ENCODE results near the gene USP32.

DNA sequence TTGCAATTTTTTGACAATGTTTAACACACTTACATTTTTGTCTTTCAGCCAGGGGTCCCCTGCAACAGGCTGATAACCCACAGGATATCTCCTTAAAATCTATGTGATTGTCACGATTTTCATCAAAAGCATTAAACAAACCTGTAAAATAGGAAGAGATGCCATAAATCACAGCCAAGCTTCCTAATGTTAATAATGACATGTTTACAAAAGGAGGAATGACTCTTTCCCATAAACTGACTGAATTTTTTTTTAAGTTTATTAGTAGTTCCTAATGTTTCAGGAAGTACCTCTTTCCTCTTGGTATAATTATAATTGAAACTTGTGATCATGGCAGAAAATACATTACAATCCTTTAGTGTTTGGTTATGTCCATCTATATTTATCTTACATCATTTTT, 122.5 kb downstream of the USP32 start:
- TF ChIP-seq, protein P1, sequence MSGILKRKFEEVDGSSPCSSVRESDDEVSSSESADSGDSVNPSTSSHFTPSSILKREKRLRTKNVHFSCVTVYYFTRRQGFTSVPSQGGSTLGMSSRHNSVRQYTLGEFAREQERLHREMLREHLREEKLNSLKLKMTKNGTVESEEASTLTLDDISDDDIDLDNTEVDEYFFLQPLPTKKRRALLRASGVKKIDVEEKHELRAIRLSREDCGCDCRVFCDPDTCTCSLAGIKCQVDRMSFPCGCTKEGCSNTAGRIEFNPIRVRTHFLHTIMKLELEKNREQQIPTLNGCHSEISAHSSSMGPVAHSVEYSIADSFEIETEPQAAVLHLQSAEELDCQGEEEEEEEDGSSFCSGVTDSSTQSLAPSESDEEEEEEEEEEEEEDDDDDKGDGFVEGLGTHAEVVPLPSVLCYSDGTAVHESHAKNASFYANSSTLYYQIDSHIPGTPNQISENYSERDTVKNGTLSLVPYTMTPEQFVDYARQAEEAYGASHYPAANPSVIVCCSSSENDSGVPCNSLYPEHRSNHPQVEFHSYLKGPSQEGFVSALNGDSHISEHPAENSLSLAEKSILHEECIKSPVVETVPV (CRISPR knock-in tag; IDR thresholded peaks at IDR 0.05), result no peak
- TF ChIP-seq ZNF8 (CRISPR knock-in tag; IDR thresholded peaks at IDR 0.05), result no peak
- no peak for TF ChIP-seq ARNTL (CRISPR knock-in tag; IDR thresholded peaks at IDR 0.05; ENCODE audit: borderline replicate concordance, low read depth)
- TF ChIP-seq TCF4 (CRISPR knock-in tag; IDR thresholded peaks at IDR 0.05; ENCODE audit: borderline replicate concordance), result no peak
- TF ChIP-seq, protein P2, sequence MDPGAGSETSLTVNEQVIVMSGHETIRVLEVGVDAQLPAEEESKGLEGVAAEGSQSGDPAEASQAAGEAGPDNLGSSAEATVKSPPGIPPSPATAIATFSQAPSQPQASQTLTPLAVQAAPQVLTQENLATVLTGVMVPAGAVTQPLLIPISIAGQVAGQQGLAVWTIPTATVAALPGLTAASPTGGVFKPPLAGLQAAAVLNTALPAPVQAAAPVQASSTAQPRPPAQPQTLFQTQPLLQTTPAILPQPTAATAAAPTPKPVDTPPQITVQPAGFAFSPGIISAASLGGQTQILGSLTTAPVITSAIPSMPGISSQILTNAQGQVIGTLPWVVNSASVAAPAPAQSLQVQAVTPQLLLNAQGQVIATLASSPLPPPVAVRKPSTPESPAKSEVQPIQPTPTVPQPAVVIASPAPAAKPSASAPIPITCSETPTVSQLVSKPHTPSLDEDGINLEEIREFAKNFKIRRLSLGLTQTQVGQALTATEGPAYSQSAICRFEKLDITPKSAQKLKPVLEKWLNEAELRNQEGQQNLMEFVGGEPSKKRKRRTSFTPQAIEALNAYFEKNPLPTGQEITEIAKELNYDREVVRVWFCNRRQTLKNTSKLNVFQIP (CRISPR knock-in tag; IDR thresholded peaks at IDR 0.05; ENCODE audit: borderline replicate concordance, low read depth), result no peak
- no peak for TF ChIP-seq OSR1 (CRISPR knock-in tag; IDR thresholded peaks at IDR 0.05)
- TF ChIP-seq, protein P3, sequence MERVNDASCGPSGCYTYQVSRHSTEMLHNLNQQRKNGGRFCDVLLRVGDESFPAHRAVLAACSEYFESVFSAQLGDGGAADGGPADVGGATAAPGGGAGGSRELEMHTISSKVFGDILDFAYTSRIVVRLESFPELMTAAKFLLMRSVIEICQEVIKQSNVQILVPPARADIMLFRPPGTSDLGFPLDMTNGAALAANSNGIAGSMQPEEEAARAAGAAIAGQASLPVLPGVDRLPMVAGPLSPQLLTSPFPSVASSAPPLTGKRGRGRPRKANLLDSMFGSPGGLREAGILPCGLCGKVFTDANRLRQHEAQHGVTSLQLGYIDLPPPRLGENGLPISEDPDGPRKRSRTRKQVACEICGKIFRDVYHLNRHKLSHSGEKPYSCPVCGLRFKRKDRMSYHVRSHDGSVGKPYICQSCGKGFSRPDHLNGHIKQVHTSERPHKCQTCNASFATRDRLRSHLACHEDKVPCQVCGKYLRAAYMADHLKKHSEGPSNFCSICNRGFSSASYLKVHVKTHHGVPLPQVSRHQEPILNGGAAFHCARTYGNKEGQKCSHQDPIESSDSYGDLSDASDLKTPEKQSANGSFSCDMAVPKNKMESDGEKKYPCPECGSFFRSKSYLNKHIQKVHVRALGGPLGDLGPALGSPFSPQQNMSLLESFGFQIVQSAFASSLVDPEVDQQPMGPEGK (CRISPR knock-in tag; IDR thresholded peaks at IDR 0.05; ENCODE audit: borderline replicate concordance), result no peak
- no peak for TF ChIP-seq GLIS3 (CRISPR knock-in tag; IDR thresholded peaks at IDR 0.05)
- TF ChIP-seq TOX (CRISPR knock-in tag; IDR thresholded peaks at IDR 0.05; ENCODE audit: borderline replicate concordance), result no peak
